Panc1 (cell line): ENCODE results near the gene CDC25B.
"Not testable (repeated sequence)": the region's sequence is repeated elsewhere in the genome, so short reads cannot be mapped to it uniquely, and the experiment has no call there.

Experiments used
- CTCF ChIP-seq: fragments of 450-650 bp; IDR thresholded peaks from 2 replicates; pipeline ENCODE4 v1.5.1; 2017; ENCODE audit warnings: mild to moderate bottlenecking
- POLR2AphosphoS5 ChIP-seq: IDR thresholded peaks from 2 replicates; pipeline ENCODE4 v1.6.1; 2012; ENCODE audit warnings: mild to moderate bottlenecking, low read depth, low read length, moderate library complexity
- REST ChIP-seq, 2 experiments: IDR thresholded peaks; 2 replicates each; pipeline ENCODE4 v1.6.1; 2011 to 2012; ENCODE audit warnings: low read depth in 2 of 2, control low read depth in 1 of 2, low read length in 1 of 2, mild to moderate bottlenecking in 1 of 2, moderate library complexity in 1 of 2; ENCODE audit not compliant: insufficient read depth in 1 of 2
- SIN3A ChIP-seq: IDR thresholded peaks from 2 replicates; pipeline ENCODE4 v1.6.1; 2012; ENCODE audit warnings: low read depth, mild to moderate bottlenecking, low read length, moderate library complexity, borderline replicate concordance; ENCODE audit not compliant: insufficient read depth

DNA sequence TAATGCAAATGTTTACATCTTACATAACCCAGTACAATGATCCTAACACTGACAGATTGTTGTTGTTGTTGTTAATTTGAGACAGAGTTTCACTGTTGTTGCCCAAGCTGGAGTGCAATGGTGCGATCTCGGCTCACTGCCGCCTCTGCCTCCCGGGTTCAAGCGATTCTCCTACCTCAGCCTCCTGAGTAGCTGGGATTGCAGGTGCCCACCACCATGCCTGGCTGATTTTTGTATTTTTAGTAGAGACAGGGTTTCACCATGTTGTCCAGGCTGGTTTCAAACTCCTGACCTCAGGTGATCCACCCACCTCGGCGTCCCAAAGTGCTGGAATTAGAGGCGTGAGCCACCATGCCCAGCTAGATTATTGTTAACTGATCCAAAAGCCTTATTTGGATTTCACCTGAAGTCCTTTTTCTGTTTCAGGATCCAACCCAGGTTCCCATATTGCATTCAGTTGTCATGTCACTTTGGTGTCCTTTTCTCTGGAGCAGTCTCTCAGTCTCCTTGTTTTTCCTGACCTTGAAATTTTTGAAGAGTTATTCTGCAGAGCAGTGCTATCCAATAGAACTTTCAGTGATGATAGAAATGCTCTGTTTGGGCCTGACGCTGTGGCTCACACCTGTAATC lies 48.0 kb downstream of the CDC25B start:
- TF ChIP-seq CTCF; REST (IDR thresholded peaks at IDR 0.05; ENCODE audit: insufficient read depth in 1 of 2, low read depth in 2 of 2, low read length in 1 of 2); POLR2AphosphoS5; SIN3A: not testable (repeated sequence)
